GM20431 (cell line): ENCODE results near the gene ATP5F1D.

ENCODE experiments used
- in situ Hi-C: fragments of 300-500 bp; cut with MseI, MboI; formaldehyde crosslinking; loops from one replicate; pipeline ENCODE4 v1.15.0; 2020; ENCODE audit warnings: low sequenced_read_pairs; ENCODE audit not compliant: unreplicated experiment

The ATP5F1D gene

GRCh38 chr19:1268226-1269064 lies 26.9 kb downstream of the ATP5F1D start:
- in situ Hi-C loops = no loop called here

- in situ Hi-C loops = no loop called here
Observed at GRCh38 chr19:1269065-1269477, 27.5 kb downstream of the ATP5F1D start, which contains the start of gene CIRBP. Gene CIRBP (plus strand): TSS chr19:1269332. CDS start chr19:1270934, 1,602 bp downstream.

GRCh38 chr19:1269478-1270212 lies 28.1 kb downstream of the ATP5F1D start:
- in situ Hi-C loops = no loop called here

- in situ Hi-C loops = no loop called here
Observed at GRCh38 chr19:1270213-1270853, 28.8 kb downstream of the ATP5F1D start.

GRCh38 chr19:1270854-1271527 lies 29.4 kb downstream of the ATP5F1D start:
- in situ Hi-C loops = no loop called here

GRCh38 chr19:1271528-1272422 lies 30.2 kb downstream of the ATP5F1D start:
- in situ Hi-C loops = no loop called here

- in situ Hi-C loops = no loop called here
Observed at GRCh38 chr19:1272423-1273262, 31.1 kb downstream of the ATP5F1D start.

- in situ Hi-C loops = no loop called here
Observed at GRCh38 chr19:1273263-1274041, 31.9 kb downstream of the ATP5F1D start.

GRCh38 chr19:1274081-1274851 lies 32.7 kb downstream of the ATP5F1D start:
- in situ Hi-C loops = no loop called here

GRCh38 chr19:1274852-1275259 lies 33.3 kb downstream of the ATP5F1D start:
- in situ Hi-C loops = loop anchor here (25.0 kb wide), 1 partner anchor 112 kb away; the partner anchor contains the start of gene NDUFS7

GRCh38 chr19:1275260-1275975 lies 33.9 kb downstream of the ATP5F1D start, which contains the start of gene FAM174C:
Gene FAM174C (plus strand): TSS chr19:1275530. CDS start chr19:1275550, 20 bp downstream.
- in situ Hi-C loops = loop anchor here (25.0 kb wide), 1 partner anchor 112 kb away; the partner anchor contains the start of gene NDUFS7

- in situ Hi-C loops = loop anchor here (25.0 kb wide), 1 partner anchor 111 kb away; the partner anchor contains the start of gene NDUFS7
Observed at GRCh38 chr19:1275976-1276627, 34.6 kb downstream of the ATP5F1D start.

GRCh38 chr19:1276628-1277022 lies 35.1 kb downstream of the ATP5F1D start:
- in situ Hi-C loops = loop anchor here (25.0 kb wide), 1 partner anchor 111 kb away; the partner anchor contains the start of gene NDUFS7

- in situ Hi-C loops = loop anchor here (25.0 kb wide), 1 partner anchor 110 kb away; the partner anchor contains the start of gene NDUFS7
Observed at GRCh38 chr19:1277061-1277460, 35.5 kb downstream of the ATP5F1D start.

GRCh38 chr19:1278074-1278473 lies 36.5 kb downstream of the ATP5F1D start:
- in situ Hi-C loops = loop anchor here (25.0 kb wide), 1 partner anchor 109 kb away; the partner anchor contains the start of gene NDUFS7
